ES-I3 (cell line): ENCODE measurements around the gene IL19.
"Not testable (repeated sequence)": the region's sequence is repeated elsewhere in the genome, so short reads cannot be mapped to it uniquely, and the experiment has no call there.

ENCODE experiments used
- H3K36me3 ChIP-seq: 2 replicates; pipeline ENCODE4 v1.6.1; 2013; ENCODE audit warnings: mild to moderate bottlenecking, low read length, control low read depth, moderate library complexity; ENCODE audit not compliant: insufficient read depth
- H3K4me1 ChIP-seq: 2 replicates; pipeline ENCODE4 v1.6.1; 2013; ENCODE audit warnings: mild to moderate bottlenecking, control low read depth, low read length; ENCODE audit not compliant: insufficient read depth
- H3K9ac ChIP-seq: 2 replicates; pipeline ENCODE4 v1.6.1; 2013; ENCODE audit warnings: low read depth, mild to moderate bottlenecking, low read length, moderate library complexity
- H3K9me3 ChIP-seq: 2 replicates; pipeline ENCODE4 v1.6.1; 2013; ENCODE audit warnings: mild to moderate bottlenecking, low read length, moderate library complexity; ENCODE audit not compliant: control insufficient read depth, insufficient read depth

Gene IL19

GRCh38 chr1:206776229-206776628 lies 5.7 kb downstream of the IL19 start:
- H3K9me3 ChIP-seq: no peaks in the 10 kb centered on the region
- H3K36me3 ChIP-seq: no peaks in the 10 kb centered on the region
- H3K9ac ChIP-seq: no peak overlapping the region
- no peaks in the 10 kb centered on the region for H3K4me1 ChIP-seq

- no peaks in the 10 kb centered on the region for H3K9me3 ChIP-seq
- no peaks in the 10 kb centered on the region for H3K4me1 ChIP-seq
- no peaks in the 10 kb centered on the region for H3K36me3 ChIP-seq
- no peak overlapping the region for H3K9ac ChIP-seq
Observed at GRCh38 chr1:206778031-206778430, 7.5 kb downstream of the IL19 start.

GRCh38 chr1:206778911-206779310 lies 8.3 kb downstream of the IL19 start:
- H3K36me3 ChIP-seq, H3K4me1 ChIP-seq, H3K9me3 ChIP-seq, H3K9ac ChIP-seq: not testable (repeated sequence)

- no peak overlapping the region for H3K9ac ChIP-seq
- H3K4me1 ChIP-seq: no peaks in the 10 kb centered on the region
- no peaks in the 10 kb centered on the region for H3K36me3 ChIP-seq
- H3K9me3 ChIP-seq: no peaks in the 10 kb centered on the region
Observed at GRCh38 chr1:206779638-206780037, 9.1 kb downstream of the IL19 start.

- H3K9me3 ChIP-seq: no peaks in the 10 kb centered on the region
- H3K36me3 ChIP-seq: no peaks in the 10 kb centered on the region
- H3K9ac ChIP-seq: no peak overlapping the region
Observed at GRCh38 chr1:206782448-206782847, 11.9 kb downstream of the IL19 start.

GRCh38 chr1:206783506-206783905 lies 12.9 kb downstream of the IL19 start:
- no peaks in the 10 kb centered on the region for H3K9me3 ChIP-seq
- no peaks in the 10 kb centered on the region for H3K36me3 ChIP-seq
- H3K9ac ChIP-seq: no peak overlapping the region
- no peaks in the 10 kb centered on the region for H3K4me1 ChIP-seq

More at GRCh38 chr1:206782448-206782847, 11.9 kb downstream of the IL19 start:
- H3K4me1 ChIP-seq: no peaks in the 10 kb centered on the region

- no peak overlapping the region for H3K9ac ChIP-seq
- no peaks in the 10 kb centered on the region for H3K4me1 ChIP-seq
- H3K36me3 ChIP-seq: no peaks in the 10 kb centered on the region
- H3K9me3 ChIP-seq: no peaks in the 10 kb centered on the region
Observed at GRCh38 chr1:206784471-206784903, 13.9 kb downstream of the IL19 start.

- no peaks in the 10 kb centered on the region for H3K36me3 ChIP-seq
- H3K9ac ChIP-seq: no peak overlapping the region
- no peaks in the 10 kb centered on the region for H3K4me1 ChIP-seq
- H3K9me3 ChIP-seq: no peaks in the 10 kb centered on the region
Observed at GRCh38 chr1:206785182-206785765, 14.7 kb downstream of the IL19 start.

GRCh38 chr1:206786212-206786886 lies 15.8 kb downstream of the IL19 start:
- Histone ChIP-seq H3K9me3 (no peaks in the 10 kb centered on the region), H3K4me1 (no peaks in the 10 kb centered on the region), H3K36me3 (no peaks in the 10 kb centered on the region), H3K9ac (no peak overlapping the region)

- H3K36me3 ChIP-seq: no peaks in the 10 kb centered on the region
- H3K9me3 ChIP-seq: no peaks in the 10 kb centered on the region
- no peak overlapping the region for H3K9ac ChIP-seq
- H3K4me1 ChIP-seq: no peaks in the 10 kb centered on the region
Observed at GRCh38 chr1:206787891-206788290, 17.3 kb downstream of the IL19 start.

GRCh38 chr1:206788487-206789050 lies 18.0 kb downstream of the IL19 start:
- no peaks in the 10 kb centered on the region for H3K36me3 ChIP-seq
- H3K9ac ChIP-seq: no peak overlapping the region
- no peaks in the 10 kb centered on the region for H3K4me1 ChIP-seq
- H3K9me3 ChIP-seq: no peaks in the 10 kb centered on the region

GRCh38 chr1:206790502-206791250 lies 20.1 kb downstream of the IL19 start:
- H3K9ac ChIP-seq: no peak overlapping the region
- H3K4me1 ChIP-seq: no peaks in the 10 kb centered on the region
- H3K36me3 ChIP-seq: no peaks in the 10 kb centered on the region
- no peaks in the 10 kb centered on the region for H3K9me3 ChIP-seq

- no peaks in the 10 kb centered on the region for H3K9me3 ChIP-seq
- H3K9ac ChIP-seq: no peak overlapping the region
- no peaks in the 10 kb centered on the region for H3K36me3 ChIP-seq
- no peaks in the 10 kb centered on the region for H3K4me1 ChIP-seq
Observed at GRCh38 chr1:206792939-206793607, 22.5 kb downstream of the IL19 start.

- Histone ChIP-seq H3K36me3 (no peaks in the 10 kb centered on the region), H3K9ac (no peak overlapping the region), H3K9me3 (no peaks in the 10 kb centered on the region), H3K4me1 (no peaks in the 10 kb centered on the region)
Observed at GRCh38 chr1:206793620-206794019, 23.0 kb downstream of the IL19 start.
